GM19351 (cell line): Measurements from ENCODE around the gene DMGDH.

Experiments used
- ATAC-seq: cut with Tn5 transposase; IDR thresholded peaks from one replicate; pipeline ENCODE4 v1.9.1; 2021; ENCODE audit warnings: mild to moderate bottlenecking, moderate library complexity; ENCODE audit not compliant: unreplicated experiment

DMGDH gene

DNA sequence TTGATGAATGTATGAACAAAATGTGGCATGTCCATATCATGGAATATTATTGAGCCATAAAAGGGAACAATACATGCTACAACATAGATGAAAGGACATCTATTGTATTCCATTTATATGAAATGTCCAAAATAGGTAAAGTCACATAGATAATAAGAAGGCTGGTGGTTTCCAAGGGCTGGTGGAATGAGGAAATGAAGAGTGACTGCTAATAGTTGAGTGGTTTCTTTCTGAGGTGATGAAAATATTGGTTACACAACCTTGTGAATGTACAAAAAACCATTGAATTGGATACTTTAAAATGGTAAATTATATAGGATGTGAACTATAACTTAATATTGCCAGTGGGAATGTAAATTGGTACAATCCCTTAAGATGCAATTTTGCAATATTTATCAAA is 89.6 kb downstream of the DMGDH start:
- no peak for ATAC-seq

- ATAC-seq, result no peak
Observed at GRCh38 chr5:78979117-78979742, 90.2 kb downstream of the DMGDH start.

DNA sequence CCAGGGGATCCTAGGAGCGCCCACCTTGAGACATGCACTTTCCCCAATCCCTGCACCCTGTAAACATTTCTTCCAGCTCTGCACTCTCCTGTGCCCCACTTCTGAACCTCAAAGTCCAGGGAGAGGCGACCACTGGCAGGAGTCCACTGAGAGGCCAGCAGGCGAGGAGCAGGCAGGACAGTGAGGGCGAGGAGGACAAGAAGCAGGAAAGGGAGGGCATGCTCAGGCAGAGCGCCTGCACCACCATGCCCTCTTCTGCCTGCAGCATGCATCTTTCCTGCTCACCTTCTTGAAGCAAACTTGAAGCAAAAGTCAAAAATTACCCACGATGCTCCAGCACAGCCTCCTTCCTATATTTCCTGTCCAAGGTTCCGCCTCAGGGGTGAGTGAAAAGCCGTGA is 94.4 kb downstream of the DMGDH start:
- ATAC-seq, result no peak

GRCh38 chr5:78974601-78975000 is 94.9 kb downstream of the DMGDH start:
- ATAC-seq, result no peak

DNA sequence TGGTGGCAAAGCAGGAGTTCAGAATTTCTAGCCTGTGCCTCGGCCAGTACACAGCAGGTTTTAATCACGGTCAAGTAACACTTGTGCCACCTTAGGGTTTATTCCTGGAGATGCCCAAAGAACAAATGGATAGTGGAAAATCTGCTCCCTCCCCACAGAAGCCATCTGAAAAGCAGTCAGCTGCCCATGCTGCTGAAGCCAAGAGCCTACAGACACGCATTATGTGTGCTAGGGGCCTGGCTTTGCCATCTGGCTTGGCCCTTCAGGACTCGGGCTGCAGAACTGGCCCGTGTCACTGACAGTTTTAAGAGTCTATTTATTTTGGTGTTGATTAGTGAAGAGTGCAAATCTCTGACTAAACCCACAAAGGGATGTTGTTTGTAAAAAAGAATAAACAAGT is 95.5 kb downstream of the DMGDH start:
- no peak for ATAC-seq

- no peak for ATAC-seq
Observed at GRCh38 chr5:78972654-78973428, 96.6 kb downstream of the DMGDH start.

DNA sequence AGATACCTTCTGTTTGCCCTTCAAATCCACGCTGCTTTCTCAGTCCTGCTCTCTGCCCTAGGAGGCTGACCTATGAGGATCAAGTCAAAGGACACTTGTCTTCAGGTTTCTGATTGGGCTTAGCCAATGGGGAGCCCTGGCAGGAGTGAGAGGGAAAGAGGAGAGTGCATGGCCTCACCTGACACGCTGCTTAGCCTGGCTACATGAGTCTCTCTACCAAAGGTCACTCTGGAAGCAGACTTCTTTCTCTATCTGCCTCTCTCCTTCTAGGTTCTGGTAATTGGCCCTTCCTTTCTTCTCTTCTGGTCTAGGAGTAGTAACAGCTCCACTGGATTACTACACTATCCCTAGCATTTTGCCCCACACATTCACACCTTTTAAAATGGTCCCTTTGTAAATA is 97.5 kb downstream of the DMGDH start:
- no peak for ATAC-seq

DNA sequence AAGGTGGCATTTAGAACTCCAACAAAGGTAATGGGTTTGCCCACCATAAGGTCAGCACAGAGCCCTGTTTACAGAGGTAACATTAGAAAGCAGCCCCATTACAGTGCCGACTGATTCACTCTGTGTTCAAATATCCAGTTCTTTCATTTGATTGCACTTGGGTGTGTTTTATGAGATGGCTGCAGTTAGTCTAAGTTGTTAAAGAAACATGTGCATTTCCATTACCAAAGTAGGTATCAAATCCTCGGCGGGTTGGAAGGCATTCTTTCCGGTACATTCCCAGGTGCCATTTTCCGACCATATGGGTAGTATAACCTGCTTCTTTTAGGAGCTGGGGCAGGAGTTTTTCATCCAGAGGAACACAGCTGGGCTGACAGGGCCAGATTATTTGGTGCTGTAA is 100.7 kb downstream of the DMGDH start:
- ATAC-seq, result no peak

GRCh38 chr5:78964889-78965288 is 104.6 kb downstream of the DMGDH start:
- no peak for ATAC-seq

DNA sequence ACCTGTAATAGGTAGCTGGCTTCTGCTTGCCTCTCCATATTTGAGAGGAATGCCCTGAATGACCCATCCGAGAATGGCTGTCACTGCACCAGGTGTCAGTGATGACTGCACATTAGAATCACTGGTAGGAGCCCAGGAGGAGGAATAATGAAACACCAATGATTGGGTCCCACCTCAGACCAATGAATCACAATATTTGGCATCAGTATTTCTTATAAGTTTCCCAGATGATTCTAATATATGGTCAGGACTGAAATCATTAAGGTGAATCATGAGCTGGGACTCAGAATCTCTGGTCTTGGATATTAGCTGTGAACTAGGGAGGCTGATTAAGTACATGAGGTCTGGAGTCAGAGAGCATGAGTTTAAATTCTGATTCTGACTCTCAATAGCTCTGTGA is 107.7 kb downstream of the DMGDH start:
- ATAC-seq, result no peak

GRCh38 chr5:78959767-78960166 is 109.7 kb downstream of the DMGDH start:
- no peak for ATAC-seq

DNA sequence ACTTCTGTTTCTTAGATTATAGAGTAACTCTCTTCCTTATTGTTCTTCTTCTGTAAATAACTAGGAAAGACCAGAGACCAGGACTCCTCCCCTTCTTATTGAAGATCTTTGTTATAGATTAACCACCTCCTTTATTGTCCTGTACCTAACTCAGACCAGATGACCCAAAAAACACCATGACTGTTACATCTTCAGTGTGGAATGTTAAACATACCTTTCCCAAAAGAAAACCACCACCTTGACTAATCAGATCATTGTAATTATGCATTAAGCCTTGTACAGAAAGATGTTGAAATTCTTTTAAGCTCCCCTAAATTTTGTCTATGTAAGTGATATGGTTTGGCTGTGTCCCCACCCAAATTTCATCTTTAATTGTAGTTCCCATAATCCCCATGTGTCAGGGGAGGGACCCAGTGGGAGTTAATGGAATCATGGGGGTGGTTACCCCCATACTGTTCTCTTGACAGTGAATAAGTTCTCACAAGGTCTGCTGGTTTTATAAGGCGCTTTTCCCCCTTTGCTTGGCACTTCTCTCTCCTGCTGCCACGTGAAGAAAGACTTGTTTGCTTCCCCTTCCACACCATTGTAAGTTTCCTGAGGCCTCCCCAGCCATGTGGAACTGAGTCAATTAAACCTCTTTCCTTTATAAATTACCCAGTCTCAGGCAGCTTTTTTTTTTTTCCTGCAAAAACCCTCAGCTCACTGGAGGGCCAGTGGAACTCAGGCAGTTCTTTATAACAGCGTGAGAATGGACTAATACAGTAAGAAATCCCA is 110.6 kb downstream of the DMGDH start:
- no peak for ATAC-seq

GRCh38 chr5:78956901-78957300 is 112.6 kb downstream of the DMGDH start:
- ATAC-seq, result no peak

GRCh38 chr5:78953092-78953800 is 116.2 kb downstream of the DMGDH start:
- peak; percentile 54 for ATAC-seq
